NCI-H1105 treated with DMSO at 0.1 percent for 48 hours (cell line): ENCODE measurements around the gene ITGA3.

Experiments used
- DNase-seq: peaks from one replicate; lab custom pipeline; 2025; lab: John Stamatoyannopoulos, UW

The ITGA3 gene

GRCh38 chr17:50129728-50130558, 74.0 kb downstream of the ITGA3 start, which contains the start of gene SAMD14:
SAMD14 (minus strand) TSS chr17:50130160; CDS start chr17:50124959, 5,201 bp downstream.
- peak; percentile 5 for DNase-seq

- DNase-seq: peak; percentile 37
Observed at GRCh38 chr17:50130559-50131305, 74.8 kb downstream of the ITGA3 start.

- no peak for DNase-seq
Observed at GRCh38 chr17:50132104-50132794, 76.3 kb downstream of the ITGA3 start.

GRCh38 chr17:50133028-50133768, 77.3 kb downstream of the ITGA3 start:
- no peak for DNase-seq

GRCh38 chr17:50133769-50134099, 77.8 kb downstream of the ITGA3 start:
- DNase-seq: no peak

GRCh38 chr17:50134206-50135110, 78.5 kb downstream of the ITGA3 start:
- no peak for DNase-seq

GRCh38 chr17:50135316-50136095, 79.6 kb downstream of the ITGA3 start:
- DNase-seq: no peak

- DNase-seq: no peak
Observed at GRCh38 chr17:50136096-50136687, 80.3 kb downstream of the ITGA3 start.

GRCh38 chr17:50137042-50137441, 81.1 kb downstream of the ITGA3 start:
- no peak for DNase-seq

- no peak for DNase-seq
Observed at GRCh38 chr17:50139185-50139783, 83.4 kb downstream of the ITGA3 start.
